PC-9 (cell line): ENCODE results near the gene TNFRSF9. TPM values are rescaled to one million over a fixed set of nuclear protein-coding genes. Genes with fewer than 3 reads are reported as not detected.
A peak's percentile ranks its signal among the peaks of the same experiment; 100 is the strongest.
"Not testable (repeated sequence)": the region's sequence is repeated elsewhere in the genome, so short reads cannot be mapped to it uniquely, and the experiment has no call there.

Experiments used
- BruUV-seq: library from RNA; stranded (reverse); fragments of 400-500 nt; replicated peaks from 2 replicates; lab custom pipeline; 2021; lab: Mats Ljungman, UMichigan
- CTCF ChIA-PET: fragments of 300-600 bp; sonication (Branson Sonifier 250); formaldehyde crosslinking; loops from one replicate; lab custom pipeline; 2022; ENCODE audit warnings: antibody characterized with exemption; lab: Charles Lee
- POLR2A ChIA-PET: fragments of 300-600 bp; sonication (Branson Sonifier 250); formaldehyde crosslinking; loops from one replicate; lab custom pipeline; 2022; ENCODE audit warnings: antibody characterized with exemption; ENCODE audit not compliant: unreplicated experiment; lab: Charles Lee
- DNase-seq, 2 experiments: peaks; one replicate each; pipeline versions ENCODE4 v3.0.0 to v3.0.0-alpha.2; 2015 to 2022; ENCODE audit warnings: mixed read lengths in 1 of 2
- H2AFZ ChIP-seq: fragments of 200-600 bp; sonication (generic); 2 replicates; pipeline ENCODE4 v1.8.1; 2017; ENCODE audit warnings: antibody characterized with exemption
- H3F3A ChIP-seq: fragments of 200-600 bp; sonication (generic); 2 replicates; pipeline ENCODE4 v1.8.1; 2017; ENCODE audit warnings: antibody characterized with exemption, mild to moderate bottlenecking, low read depth; ENCODE audit not compliant: insufficient read depth
- H3K27ac ChIP-seq: fragments of 200-600 bp; sonication (generic); 2 replicates; pipeline ENCODE4 v1.6.1; 2016; ENCODE audit warnings: mixed run types
- H3K27me3 ChIP-seq: fragments of 200-600 bp; sonication (generic); 2 replicates; pipeline ENCODE4 v1.6.1; 2016; ENCODE audit warnings: low read depth, mixed run types; ENCODE audit not compliant: insufficient read depth
- H3K36me3 ChIP-seq: fragments of 200-600 bp; sonication (generic); 2 replicates; pipeline ENCODE4 v1.6.1; 2016; ENCODE audit warnings: low read depth, mixed run types
- H3K4me1 ChIP-seq: fragments of 200-600 bp; sonication (generic); replicated peaks from 2 replicates; pipeline ENCODE4 v1.6.1; 2016; ENCODE audit warnings: mixed run types; ENCODE audit not compliant: insufficient read depth
- H3K4me2 ChIP-seq: fragments of 200-600 bp; sonication (generic); 2 replicates; pipeline ENCODE4 v1.6.1; 2017; ENCODE audit warnings: mixed run types
- H3K4me3 ChIP-seq: fragments of 200-600 bp; sonication (generic); 2 replicates; pipeline ENCODE4 v1.6.1; 2016; ENCODE audit warnings: mixed run types
- H3K79me2 ChIP-seq: fragments of 200-600 bp; sonication (generic); 2 replicates; pipeline ENCODE4 v1.6.1; 2017; ENCODE audit warnings: low read depth, mixed run types
- H3K9me2 ChIP-seq: fragments of 200-600 bp; sonication (generic); 2 replicates; pipeline ENCODE4 v1.8.1; 2017; ENCODE audit warnings: mild to moderate bottlenecking; ENCODE audit not compliant: insufficient read depth
- H3K9me3 ChIP-seq: fragments of 200-600 bp; sonication (generic); 2 replicates; pipeline ENCODE4 v1.8.1; 2016; ENCODE audit warnings: low read depth; ENCODE audit not compliant: insufficient read depth
- H4K20me1 ChIP-seq: fragments of 200-600 bp; sonication (generic); 2 replicates; pipeline ENCODE4 v1.8.1; 2017; ENCODE audit not compliant: insufficient read depth
- EZH2 ChIP-seq: fragments of 200-600 bp; sonication (generic); IDR thresholded peaks from 2 replicates; pipeline ENCODE4 v1.8.0; 2017; ENCODE audit warnings: antibody characterized with exemption, low read depth
- intact Hi-C: fragments of 100-400 bp; cut with micrococcal nuclease; formaldehyde crosslinking; loops from one replicate; pipeline ENCODE4 v1.10.0; 2022; ENCODE audit not compliant: unreplicated experiment
- total RNA-seq: library from RNA; stranded (reverse); gene quantifications from 2 replicates; pipeline ENCODE4 v1.2.3, GENCODE V29; 2021
- TF ChIP-seq, protein P1 (sequence below): fragments of 200-600 bp; sonication (generic); conservative IDR thresholded peaks from 2 replicates; pipeline ENCODE4 v1.6.1; 2017; ENCODE audit warnings: mixed run types, antibody characterized with exemption, mild to moderate bottlenecking, moderate library complexity

The TNFRSF9 gene
- total RNA-seq, 1 experiment from 2014 or later = 0.70 TPM

GRCh38 chr1:7967196-7967595 lies 26.6 kb upstream of the TNFRSF9 start:
- no peaks in the 10 kb centered on the region; the same call in 1 of the 2 replicates for H3K4me1 ChIP-seq
- peaks cover 3% of the 10 kb centered on the region; the same call in 1 of the 2 replicates for H4K20me1 ChIP-seq
- no peak for DNase-seq
- intact Hi-C loops = loop anchor here (10.0 kb wide), 1 partner anchor 1018 kb away; no protein-coding TSS in a partner anchor
- no peak overlapping the region for H3K4me3 ChIP-seq
- H3K27me3 ChIP-seq = no peaks in the 10 kb centered on the region
- peaks cover 12% of the 10 kb centered on the region; the same call in 1 of the 2 replicates for H3F3A ChIP-seq
- no peak for TF ChIP-seq EZH2
- TF ChIP-seq, protein P1, sequence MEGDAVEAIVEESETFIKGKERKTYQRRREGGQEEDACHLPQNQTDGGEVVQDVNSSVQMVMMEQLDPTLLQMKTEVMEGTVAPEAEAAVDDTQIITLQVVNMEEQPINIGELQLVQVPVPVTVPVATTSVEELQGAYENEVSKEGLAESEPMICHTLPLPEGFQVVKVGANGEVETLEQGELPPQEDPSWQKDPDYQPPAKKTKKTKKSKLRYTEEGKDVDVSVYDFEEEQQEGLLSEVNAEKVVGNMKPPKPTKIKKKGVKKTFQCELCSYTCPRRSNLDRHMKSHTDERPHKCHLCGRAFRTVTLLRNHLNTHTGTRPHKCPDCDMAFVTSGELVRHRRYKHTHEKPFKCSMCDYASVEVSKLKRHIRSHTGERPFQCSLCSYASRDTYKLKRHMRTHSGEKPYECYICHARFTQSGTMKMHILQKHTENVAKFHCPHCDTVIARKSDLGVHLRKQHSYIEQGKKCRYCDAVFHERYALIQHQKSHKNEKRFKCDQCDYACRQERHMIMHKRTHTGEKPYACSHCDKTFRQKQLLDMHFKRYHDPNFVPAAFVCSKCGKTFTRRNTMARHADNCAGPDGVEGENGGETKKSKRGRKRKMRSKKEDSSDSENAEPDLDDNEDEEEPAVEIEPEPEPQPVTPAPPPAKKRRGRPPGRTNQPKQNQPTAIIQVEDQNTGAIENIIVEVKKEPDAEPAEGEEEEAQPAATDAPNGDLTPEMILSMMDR = no peak
- H3K9me2 ChIP-seq = no peaks in the 10 kb centered on the region
- H3K4me2 ChIP-seq = no peak overlapping the region
- CTCF ChIA-PET = interaction anchor here (0.6 kb wide), 1 partner anchor 43 kb away, joined by 4 read pairs; no protein-coding TSS in a partner anchor
- no peak overlapping the region for H2AFZ ChIP-seq
- H3K36me3 ChIP-seq = peaks cover 32% of the 10 kb centered on the region
- no TSS peak for BruUV-seq
- peaks cover 38% of the 10 kb centered on the region for H3K79me2 ChIP-seq
- H3K27ac ChIP-seq = no peak overlapping the region
- POLR2A ChIA-PET = no interaction called here
- H3K9me3 ChIP-seq = no peaks in the 10 kb centered on the region

- Histone ChIP-seq H3K4me2 (no peak overlapping the region), H3K4me3 (no peak overlapping the region), H3K9me2 (no peaks in the 10 kb centered on the region), H3K4me1 (peaks cover 13% of the 10 kb centered on the region), H3K27ac (no peak overlapping the region), H4K20me1 (peaks cover 3% of the 10 kb centered on the region; the same call in 1 of the 2 replicates), H3F3A (peaks cover 14% of the 10 kb centered on the region; the same call in 1 of the 2 replicates), H3K27me3 (no peaks in the 10 kb centered on the region), H2AFZ (no peak overlapping the region), H3K36me3 (peaks cover 25% of the 10 kb centered on the region; the same call in 1 of the 2 replicates), H3K79me2 (peaks cover 56% of the 10 kb centered on the region), H3K9me3 (no peaks in the 10 kb centered on the region)
- ChIA-PET CTCF (no interaction called here), POLR2A (interaction anchor here (0.6 kb wide), 1 partner anchor 78 kb away, joined by 7 read pairs; no protein-coding TSS in a partner anchor)
- intact Hi-C loops = loop anchor here (5.0 to 10.0 kb wide), 2 partner anchors 297 to 1020 kb away; no protein-coding TSS in a partner anchor
- TF ChIP-seq, protein P1 = no peak
- no peak for TF ChIP-seq EZH2
- no peak for DNase-seq
- no TSS peak for BruUV-seq
These were observed 23.8 kb upstream of the TNFRSF9 start for GRCh38 chr1:7964476-7964875.

GRCh38 chr1:7963841-7964240 lies 23.2 kb upstream of the TNFRSF9 start:
- H3K9me3 ChIP-seq, H3K4me2 ChIP-seq, POLR2A ChIA-PET, H3K27ac ChIP-seq, DNase-seq, H3K9me2 ChIP-seq, H2AFZ ChIP-seq, H3K4me3 ChIP-seq, H4K20me1 ChIP-seq, BruUV-seq, H3K27me3 ChIP-seq, CTCF ChIA-PET: not testable (repeated sequence)
- intact Hi-C loops = loop anchor here (5.0 to 10.0 kb wide), 2 partner anchors 297 to 1021 kb away; no protein-coding TSS in a partner anchor
- H3K79me2 ChIP-seq = peaks cover 56% of the 10 kb centered on the region
- peaks cover 15% of the 10 kb centered on the region for H3K4me1 ChIP-seq
- peaks cover 19% of the 10 kb centered on the region; the same call in 1 of the 2 replicates for H3K36me3 ChIP-seq
- peaks cover 14% of the 10 kb centered on the region; the same call in 1 of the 2 replicates for H3F3A ChIP-seq

DNA sequence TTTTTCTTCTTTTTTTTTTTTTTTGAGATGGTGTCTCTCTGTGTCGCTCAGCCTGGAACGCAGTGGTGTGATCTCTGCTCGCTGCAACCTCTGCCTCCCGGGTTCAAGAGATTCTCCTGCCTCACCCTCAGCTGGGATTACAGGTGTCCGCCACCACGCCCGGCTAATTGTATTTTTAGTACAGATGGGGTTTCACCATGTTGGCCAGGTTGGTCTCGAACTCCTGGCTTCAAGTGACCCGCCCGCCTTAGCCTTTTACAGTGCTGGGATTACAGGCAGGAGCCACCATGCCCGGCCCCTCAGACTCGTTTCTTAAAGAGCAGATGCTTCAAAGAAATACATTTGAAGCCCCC lies 22.7 kb upstream of the TNFRSF9 start:
- peaks cover 14% of the 10 kb centered on the region; the same call in 1 of the 2 replicates for H3F3A ChIP-seq
- peaks cover 56% of the 10 kb centered on the region for H3K79me2 ChIP-seq
- peak overlapping the region; percentile 92; the same call in 1 of the 2 replicates for H3K4me2 ChIP-seq
- CTCF ChIA-PET, H3K4me3 ChIP-seq, BruUV-seq, H2AFZ ChIP-seq, H3K27ac ChIP-seq, H4K20me1 ChIP-seq, H3K9me3 ChIP-seq, H3K27me3 ChIP-seq, H3K9me2 ChIP-seq, DNase-seq, POLR2A ChIA-PET: not testable (repeated sequence)
- intact Hi-C loops = loop anchor here (5.0 to 10.0 kb wide), 2 partner anchors 296 to 1021 kb away; no protein-coding TSS in a partner anchor
- peaks cover 18% of the 10 kb centered on the region; the same call in 1 of the 2 replicates for H3K36me3 ChIP-seq
- H3K4me1 ChIP-seq = peaks cover 15% of the 10 kb centered on the region
